ENCODE measurements around the gene PARP12. TPM values are rescaled to one million over a fixed set of nuclear protein-coding genes. Genes with fewer than 3 reads are reported as not detected.

The PARP12 gene
- polyA plus RNA-seq, 1 donor, result 49.0 TPM

- DNase-seq, result no peak
Observed at GRCh38 chr7:140051820-140052219, 10.9 kb downstream of the PARP12 start.

GRCh38 chr7:140050100-140050499 lies 12.7 kb downstream of the PARP12 start:
- Histone ChIP-seq H3K4me3 (ENCODE audit: low read length) (no peak overlapping the region), H3K4me1 (ENCODE audit: control insufficient read depth, insufficient read depth, low read length) (peaks cover 26% of the 10 kb centered on the region), H3K9me3 (ENCODE audit: control insufficient read depth, low read depth, low read length) (no peaks in the 10 kb centered on the region), H3K27me3 (ENCODE audit: control insufficient read depth, insufficient read depth, low read length) (no peaks in the 10 kb centered on the region), H3K27ac (ENCODE audit: low read length) (peak overlapping the region; percentile 67), H3K36me3 (ENCODE audit: control insufficient read depth, insufficient read depth, low read length) (peaks cover 18% of the 10 kb centered on the region)
- DNase-seq, result no peak
- no CpG with 5 or more reads among the region's 3 CpGs for WGBS (ENCODE audit: insufficient coverage, low lambda C conversion rate)

More at GRCh38 chr7:140051820-140052219, 10.9 kb downstream of the PARP12 start:
- H3K9me3 ChIP-seq (ENCODE audit: control insufficient read depth, low read depth, low read length), result no peaks in the 10 kb centered on the region
- H3K27ac ChIP-seq (ENCODE audit: low read length), result no peak overlapping the region
- H3K4me3 ChIP-seq (ENCODE audit: low read length), result no peak overlapping the region
- H3K36me3 ChIP-seq (ENCODE audit: control insufficient read depth, insufficient read depth, low read length), result peaks cover 29% of the 10 kb centered on the region
- peaks cover 17% of the 10 kb centered on the region for H3K4me1 ChIP-seq (ENCODE audit: control insufficient read depth, insufficient read depth, low read length)
- no peaks in the 10 kb centered on the region for H3K27me3 ChIP-seq (ENCODE audit: control insufficient read depth, insufficient read depth, low read length)

DNA sequence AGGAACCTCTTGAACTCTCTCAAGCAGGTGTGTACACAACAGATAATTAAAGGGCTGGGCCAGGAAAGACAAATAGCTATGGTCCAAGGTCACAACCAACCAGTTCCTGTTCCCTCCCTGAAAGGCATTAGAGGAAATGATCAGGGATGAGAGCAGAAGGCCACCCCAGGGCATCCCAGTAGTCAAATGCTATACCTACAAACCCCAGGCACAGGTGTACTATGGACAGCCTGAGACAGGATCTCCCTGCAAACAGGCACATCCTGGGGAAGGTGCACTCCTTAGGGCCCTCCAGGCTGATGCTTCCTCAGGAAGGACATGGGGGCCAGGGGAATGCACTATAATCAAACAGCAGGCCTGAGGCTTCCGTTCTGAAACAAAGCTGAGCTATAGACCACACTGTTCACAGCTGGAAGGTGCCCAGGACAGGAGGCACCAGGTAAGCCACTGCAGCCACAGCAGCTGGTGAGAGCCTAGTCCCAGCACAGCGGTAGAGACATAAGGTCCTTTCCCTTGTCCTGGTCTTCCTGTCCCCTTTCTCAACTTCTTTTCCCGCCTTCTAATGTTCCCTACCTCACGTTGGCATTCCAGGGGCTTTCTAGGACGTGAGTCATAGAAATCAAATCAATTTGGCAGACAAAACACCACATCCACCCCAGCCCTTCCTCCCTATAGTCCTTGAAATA lies 13.3 kb downstream of the PARP12 start:
- peak overlapping the region; percentile 67 for H3K27ac ChIP-seq (ENCODE audit: low read length)
- peak; percentile 58 to 83 for DNase-seq
- no peak overlapping the region for H3K4me3 ChIP-seq (ENCODE audit: low read length)
- WGBS (ENCODE audit: insufficient coverage, low lambda C conversion rate), result no CpG with 5 or more reads among the region's 5 CpGs
- H3K4me1 ChIP-seq (ENCODE audit: control insufficient read depth, insufficient read depth, low read length), result peaks cover 26% of the 10 kb centered on the region
- H3K36me3 ChIP-seq (ENCODE audit: control insufficient read depth, insufficient read depth, low read length), result peaks cover 15% of the 10 kb centered on the region
- no peaks in the 10 kb centered on the region for H3K27me3 ChIP-seq (ENCODE audit: control insufficient read depth, insufficient read depth, low read length)
- H3K9me3 ChIP-seq (ENCODE audit: control insufficient read depth, low read depth, low read length), result no peaks in the 10 kb centered on the region

GRCh38 chr7:140048989-140049338 lies 13.8 kb downstream of the PARP12 start:
- no CpG with 5 or more reads among the region's 1 CpG for WGBS (ENCODE audit: insufficient coverage, low lambda C conversion rate)
- no peaks in the 10 kb centered on the region for H3K27me3 ChIP-seq (ENCODE audit: control insufficient read depth, insufficient read depth, low read length)
- H3K27ac ChIP-seq (ENCODE audit: low read length), result peak overlapping the region; percentile 67
- no peaks in the 10 kb centered on the region for H3K9me3 ChIP-seq (ENCODE audit: control insufficient read depth, low read depth, low read length)
- H3K4me1 ChIP-seq (ENCODE audit: control insufficient read depth, insufficient read depth, low read length), result peaks cover 26% of the 10 kb centered on the region
- peaks cover 15% of the 10 kb centered on the region for H3K36me3 ChIP-seq (ENCODE audit: control insufficient read depth, insufficient read depth, low read length)
- no peak overlapping the region for H3K4me3 ChIP-seq (ENCODE audit: low read length)
- DNase-seq, result no peak

- Histone ChIP-seq H3K4me3 (ENCODE audit: low read length) (no peak overlapping the region), H3K4me1 (ENCODE audit: control insufficient read depth, insufficient read depth, low read length) (peaks cover 26% of the 10 kb centered on the region), H3K27me3 (ENCODE audit: control insufficient read depth, insufficient read depth, low read length) (no peaks in the 10 kb centered on the region), H3K27ac (ENCODE audit: low read length) (no peak overlapping the region), H3K9me3 (ENCODE audit: control insufficient read depth, low read depth, low read length) (no peaks in the 10 kb centered on the region), H3K36me3 (ENCODE audit: control insufficient read depth, insufficient read depth, low read length) (peaks cover 14% of the 10 kb centered on the region)
- no CpG with 5 or more reads among the region's 4 CpGs for WGBS (ENCODE audit: insufficient coverage, low lambda C conversion rate)
- no peak for DNase-seq
Observed at GRCh38 chr7:140048138-140048537, 14.6 kb downstream of the PARP12 start.

GRCh38 chr7:140047197-140047596 lies 15.6 kb downstream of the PARP12 start:
- H3K36me3 ChIP-seq (ENCODE audit: control insufficient read depth, insufficient read depth, low read length), result peaks cover 17% of the 10 kb centered on the region

DNA sequence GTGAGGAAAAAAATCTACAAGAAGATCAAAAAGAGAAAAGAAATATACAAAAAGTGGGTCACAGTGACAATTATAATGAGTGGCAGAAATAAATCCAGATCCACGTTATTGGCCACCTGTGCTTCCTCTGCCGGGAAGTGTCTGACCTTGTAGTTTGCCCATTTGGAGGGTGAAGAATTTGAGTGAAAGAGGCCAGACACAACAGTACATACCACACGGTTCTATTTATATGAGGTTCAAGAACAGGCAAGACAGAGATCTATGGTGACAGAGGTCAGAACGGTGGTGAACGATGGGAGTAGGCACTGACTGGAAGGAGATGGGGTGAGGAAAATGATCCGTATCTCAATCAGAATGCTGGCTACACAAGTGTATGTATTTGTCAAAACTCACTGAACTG lies 17.1 kb downstream of the PARP12 start:
- no peaks in the 10 kb centered on the region for H3K9me3 ChIP-seq (ENCODE audit: control insufficient read depth, low read depth, low read length)
- no peaks in the 10 kb centered on the region for H3K27me3 ChIP-seq (ENCODE audit: control insufficient read depth, insufficient read depth, low read length)
- no peak overlapping the region for H3K4me3 ChIP-seq (ENCODE audit: low read length)
- no CpG with 5 or more reads among the region's 6 CpGs for WGBS (ENCODE audit: insufficient coverage, low lambda C conversion rate)
- H3K4me1 ChIP-seq (ENCODE audit: control insufficient read depth, insufficient read depth, low read length), result peaks cover 26% of the 10 kb centered on the region
- H3K36me3 ChIP-seq (ENCODE audit: control insufficient read depth, insufficient read depth, low read length), result peaks cover 26% of the 10 kb centered on the region
- H3K27ac ChIP-seq (ENCODE audit: low read length), result peak overlapping the region; percentile 43
- DNase-seq, result peak in 1 of 2 donors; percentile 32

More at GRCh38 chr7:140047197-140047596, 15.6 kb downstream of the PARP12 start:
- Histone ChIP-seq H3K27me3 (ENCODE audit: control insufficient read depth, insufficient read depth, low read length) (no peaks in the 10 kb centered on the region), H3K9me3 (ENCODE audit: control insufficient read depth, low read depth, low read length) (no peaks in the 10 kb centered on the region), H3K4me1 (ENCODE audit: control insufficient read depth, insufficient read depth, low read length) (peaks cover 26% of the 10 kb centered on the region), H3K27ac (ENCODE audit: low read length) (no peak overlapping the region), H3K4me3 (ENCODE audit: low read length) (no peak overlapping the region)
- DNase-seq, result no peak
- WGBS (ENCODE audit: insufficient coverage, low lambda C conversion rate), result no CpG with 5 or more reads among the region's 3 CpGs

DNA sequence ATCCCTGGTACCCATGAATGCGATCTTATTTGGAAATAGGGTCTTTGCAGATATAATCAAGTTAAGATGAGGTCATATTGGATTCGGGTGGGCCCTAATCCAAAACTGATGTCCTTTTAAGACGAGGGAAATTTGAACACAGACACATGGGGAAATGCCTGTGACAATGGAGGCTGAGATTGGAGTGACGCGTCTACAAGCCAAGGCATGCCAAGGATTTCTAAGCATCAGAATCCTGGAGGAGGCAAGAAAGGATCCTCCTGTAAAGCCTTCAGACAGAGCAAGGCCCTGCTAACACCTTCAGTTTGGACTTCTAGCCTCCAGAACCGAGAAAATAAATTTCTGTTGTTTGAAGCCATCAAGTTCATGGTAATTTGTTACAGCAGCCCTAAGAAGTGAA lies 18.5 kb downstream of the PARP12 start:
- Histone ChIP-seq H3K27ac (ENCODE audit: low read length) (no peak overlapping the region), H3K4me1 (ENCODE audit: control insufficient read depth, insufficient read depth, low read length) (peaks cover 20% of the 10 kb centered on the region), H3K4me3 (ENCODE audit: low read length) (no peak overlapping the region), H3K27me3 (ENCODE audit: control insufficient read depth, insufficient read depth, low read length) (no peaks in the 10 kb centered on the region), H3K36me3 (ENCODE audit: control insufficient read depth, insufficient read depth, low read length) (peaks cover 39% of the 10 kb centered on the region), H3K9me3 (ENCODE audit: control insufficient read depth, low read depth, low read length) (no peaks in the 10 kb centered on the region)
- no peak for DNase-seq
- WGBS (ENCODE audit: insufficient coverage, low lambda C conversion rate), result no CpG with 5 or more reads among the region's 6 CpGs

DNA sequence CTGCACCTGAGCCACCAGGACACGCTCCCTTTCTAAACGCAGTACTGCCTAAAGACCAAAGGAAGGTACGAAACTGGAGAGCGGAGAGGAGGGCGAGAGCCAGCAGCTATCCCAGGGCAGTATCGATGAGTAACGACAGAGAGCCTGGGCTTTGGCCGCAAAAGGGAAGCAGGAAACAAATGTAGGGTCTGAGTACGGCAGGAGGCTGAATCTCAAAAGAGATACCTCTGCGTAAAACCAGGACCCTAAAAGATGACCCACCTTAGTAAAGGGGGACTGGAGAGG lies 20.4 kb downstream of the PARP12 start:
- 87% methylated on average over 2 of the region's 10 CpGs for WGBS (ENCODE audit: insufficient coverage, low lambda C conversion rate)

GRCh38 chr7:140041659-140042385 lies 20.9 kb downstream of the PARP12 start:
- 100% methylated on average over 2 of the region's 12 CpGs for WGBS (ENCODE audit: insufficient coverage, low lambda C conversion rate)
- Histone ChIP-seq H3K36me3 (ENCODE audit: control insufficient read depth, insufficient read depth, low read length) (peaks cover 55% of the 10 kb centered on the region), H3K4me1 (ENCODE audit: control insufficient read depth, insufficient read depth, low read length) (peaks cover 9% of the 10 kb centered on the region), H3K27ac (ENCODE audit: low read length) (no peak overlapping the region), H3K4me3 (ENCODE audit: low read length) (no peak overlapping the region), H3K9me3 (ENCODE audit: control insufficient read depth, low read depth, low read length) (no peaks in the 10 kb centered on the region), H3K27me3 (ENCODE audit: control insufficient read depth, insufficient read depth, low read length) (no peaks in the 10 kb centered on the region)
- no peak for DNase-seq

More for the DNA sequence above, 20.4 kb downstream of the PARP12 start:
- Histone ChIP-seq H3K9me3 (ENCODE audit: control insufficient read depth, low read depth, low read length) (no peaks in the 10 kb centered on the region), H3K36me3 (ENCODE audit: control insufficient read depth, insufficient read depth, low read length) (peaks cover 53% of the 10 kb centered on the region), H3K4me1 (ENCODE audit: control insufficient read depth, insufficient read depth, low read length) (peaks cover 15% of the 10 kb centered on the region), H3K27me3 (ENCODE audit: control insufficient read depth, insufficient read depth, low read length) (no peaks in the 10 kb centered on the region), H3K27ac (ENCODE audit: low read length) (no peak overlapping the region), H3K4me3 (ENCODE audit: low read length) (no peak overlapping the region)
- no peak for DNase-seq

DNA sequence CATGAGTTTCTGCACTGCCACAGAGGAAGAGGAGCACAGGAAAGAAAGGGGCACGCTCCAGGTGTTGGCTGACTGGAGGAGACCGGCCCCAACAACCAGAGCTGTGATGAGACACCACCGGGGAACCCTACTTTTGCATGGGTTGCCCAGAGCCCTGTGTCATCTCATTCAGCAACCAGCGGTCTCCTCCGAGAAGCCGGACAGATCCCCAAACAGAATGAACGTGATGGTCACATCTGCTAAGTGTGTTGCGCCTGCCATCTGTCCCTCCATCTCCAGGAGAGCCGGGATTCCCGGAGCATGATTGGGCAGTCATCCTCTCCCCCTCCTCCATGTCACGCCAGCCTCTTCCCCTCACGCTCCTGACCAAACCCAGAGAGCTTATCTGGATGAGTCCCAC lies 22.9 kb downstream of the PARP12 start:
- no peaks in the 10 kb centered on the region for H3K4me1 ChIP-seq (ENCODE audit: control insufficient read depth, insufficient read depth, low read length)
- no peaks in the 10 kb centered on the region for H3K9me3 ChIP-seq (ENCODE audit: control insufficient read depth, low read depth, low read length)
- peaks cover 64% of the 10 kb centered on the region for H3K36me3 ChIP-seq (ENCODE audit: control insufficient read depth, insufficient read depth, low read length)
- no peak overlapping the region for H3K27ac ChIP-seq (ENCODE audit: low read length)
- DNase-seq, result no peak
- no peak overlapping the region for H3K4me3 ChIP-seq (ENCODE audit: low read length)
- no peaks in the 10 kb centered on the region for H3K27me3 ChIP-seq (ENCODE audit: control insufficient read depth, insufficient read depth, low read length)
- no CpG with 5 or more reads among the region's 12 CpGs for WGBS (ENCODE audit: insufficient coverage, low lambda C conversion rate)
